Left lung (tissue), 10 donors: ENCODE measurements around the gene AP2A2. TPM values are rescaled to one million over a fixed set of nuclear protein-coding genes. Genes with fewer than 3 reads are reported as not detected.

Experiments
- ATAC-seq: fragments of 200-7000 bp; cut with Tn5 transposase; one replicate; pipeline ENCODE4 v1.9.1; 2020; ENCODE audit warnings: moderate library complexity
- DNase-seq, 4 donors: peaks; one replicate each; pipeline ENCODE4 v3.0.0-alpha.2; 2013 to 2020
- H3K27ac ChIP-seq, 2 donors: fragments of 200-600 bp; sonication (generic) in 1 of 2; one replicate each; pipeline versions ENCODE4 v1.5.0 to v1.8.0; 2020 to 2021
- H3K27me3 ChIP-seq, 2 donors: fragments of 200-600 bp; sonication (generic) in 1 of 2; one replicate each; pipeline versions ENCODE4 v1.5.0 to v1.8.0; 2020 to 2021
- H3K36me3 ChIP-seq, 2 donors: fragments of 200-600 bp; sonication (generic) in 1 of 2; one replicate each; pipeline versions ENCODE4 v1.5.0 to v1.8.0; 2020 to 2021
- H3K4me1 ChIP-seq, 2 donors: fragments of 200-600 bp; one replicate each; pipeline ENCODE4 v1.8.0; 2021
- H3K4me3 ChIP-seq, 2 donors: fragments of 200-600 bp; sonication (generic) in 1 of 2; one replicate each; pipeline versions ENCODE4 v1.5.0 to v1.8.0; 2020 to 2021; ENCODE audit warnings: mild to moderate bottlenecking in 1 of 2
- H3K9me3 ChIP-seq, 2 donors: fragments of 200-600 bp; sonication (generic) in 1 of 2; one replicate each; pipeline versions ENCODE4 v1.5.0 to v1.8.0; 2020 to 2021
- CTCF ChIP-seq, 2 donors: fragments of 200-600 bp; sonication (generic) in 1 of 2; IDR thresholded peaks; one replicate each; pipeline versions ENCODE4 v1.5.0 to v1.8.0; 2021; ENCODE audit warnings: antibody characterized with exemption in 2 of 2
- intact Hi-C, 2 donors: fragments of 100-400 bp; cut with DNase I; formaldehyde crosslinking; loops; one replicate each; pipeline versions ENCODE4 v1.11.2 to v1.14.2; 2022
- polyA plus RNA-seq, 6 donors: library from polyadenylated mRNA; unstranded; fragments of 120-200 nt; gene quantifications; one replicate each; pipeline ENCODE4 v1.2.1, GENCODE V29; 2013; ENCODE audit not compliant: insufficient read length in 6 of 6
- total RNA-seq, 2 donors: library from RNA; stranded (reverse); fragmentation: NEBNext Ultra II Directional; extraction: Animal tissue kit (Norgen Biotek cat#: 25700); gene quantifications; one replicate each; pipeline ENCODE4 v1.2.1, GENCODE V29; 2021
- donor health status: DM: no; HTN: yes; CAD: no.
- donor health status: DM: no; HTN: no; CAD: no.

Gene AP2A2
- total and polyA plus RNA-seq, 8 donors, result 77.0 to 98.4 (median 83.0) TPM

GRCh38 chr11:952406-953385 is 27.0 kb downstream of the AP2A2 start:
- ATAC-seq, result peak; percentile 94
- TF ChIP-seq CTCF (IDR thresholded peaks at IDR 0.05), result no peak
- Histone ChIP-seq H3K36me3 (peaks cover 0 to 22% of the 10 kb centered on the region in 2 donors), H3K27me3 (no peaks in the 10 kb centered on the region), H3K9me3 (peaks cover 0 to 15% of the 10 kb centered on the region in 2 donors), H3K4me1 (peaks cover 0 to 34% of the 10 kb centered on the region in 2 donors), H3K27ac (peak overlapping the region; percentile 57 to 65), H3K4me3 (no peak overlapping the region)
- peak in 3 of 4 donors; percentile 37 to 70 (median 66) for DNase-seq
- intact Hi-C loops, result no loop called here

GRCh38 chr11:953512-953911 is 27.8 kb downstream of the AP2A2 start:
- Histone ChIP-seq H3K27ac (no peak overlapping the region), H3K4me3 (no peak overlapping the region), H3K36me3 (peaks cover 0 to 21% of the 10 kb centered on the region in 2 donors), H3K4me1 (peaks cover 0 to 34% of the 10 kb centered on the region in 2 donors), H3K27me3 (no peaks in the 10 kb centered on the region), H3K9me3 (peaks cover 0 to 15% of the 10 kb centered on the region in 2 donors)
- TF ChIP-seq CTCF (IDR thresholded peaks at IDR 0.05), result no peak
- DNase-seq, result peak in 1 of 4 donors; percentile 43
- peak; percentile 8 for ATAC-seq
- intact Hi-C loops, result no loop called here

- intact Hi-C loops, result no loop called here
- H3K4me3 ChIP-seq, result no peak overlapping the region
- ATAC-seq (no peak), DNase-seq (no peak)
- H3K27me3 ChIP-seq, result no peaks in the 10 kb centered on the region
- no peak for TF ChIP-seq CTCF (IDR thresholded peaks at IDR 0.05)
- H3K9me3 ChIP-seq, result peaks cover 0 to 6% of the 10 kb centered on the region in 2 donors
- peaks cover 0 to 19% of the 10 kb centered on the region in 2 donors for H3K36me3 ChIP-seq
- H3K4me1 ChIP-seq, result peaks cover 0 to 34% of the 10 kb centered on the region in 2 donors
- H3K27ac ChIP-seq, result no peak overlapping the region
These were observed 28.9 kb downstream of the AP2A2 start for GRCh38 chr11:954392-955153.

- intact Hi-C loops, result no loop called here
- Histone ChIP-seq H3K27me3 (no peaks in the 10 kb centered on the region), H3K4me3 (no peak overlapping the region), H3K36me3 (peaks cover 0 to 23% of the 10 kb centered on the region in 2 donors), H3K4me1 (peaks cover 0 to 34% of the 10 kb centered on the region in 2 donors), H3K9me3 (no peaks in the 10 kb centered on the region), H3K27ac (no peak overlapping the region)
- no peak for TF ChIP-seq CTCF (IDR thresholded peaks at IDR 0.05)
- ATAC-seq (no peak), DNase-seq (peak in 1 of 4 donors; percentile 48)
These were observed 29.7 kb downstream of the AP2A2 start for GRCh38 chr11:955154-956063.
